GM18907 (cell line): ENCODE measurements around the gene PPP6R3.

Experiments
- ATAC-seq: cut with Tn5 transposase; IDR thresholded peaks from one replicate; pipeline ENCODE4 v1.9.1; 2021; ENCODE audit warnings: mild to moderate bottlenecking, moderate library complexity; ENCODE audit not compliant: unreplicated experiment

Gene PPP6R3

DNA sequence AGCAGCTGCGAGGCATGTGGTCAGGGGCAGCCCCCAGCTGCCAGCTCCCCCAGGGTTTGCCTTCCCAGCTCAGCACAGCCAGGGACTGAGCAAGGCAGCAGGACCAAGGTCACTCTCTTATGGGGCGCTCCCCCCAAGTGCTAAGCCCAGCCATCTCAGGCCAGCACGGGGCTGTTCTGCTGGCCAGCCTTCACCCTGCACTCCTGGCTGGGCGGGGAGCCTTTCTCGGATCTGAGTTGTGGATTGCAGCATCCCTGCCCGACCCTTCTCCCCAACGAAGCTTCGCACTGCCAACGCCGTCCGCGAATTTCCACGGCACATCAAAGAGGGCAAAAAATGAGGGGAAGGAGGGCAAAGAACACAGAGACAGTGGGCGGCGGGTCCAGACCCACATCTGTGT lies 181.3 kb downstream of the PPP6R3 start:
- no peak for ATAC-seq

DNA sequence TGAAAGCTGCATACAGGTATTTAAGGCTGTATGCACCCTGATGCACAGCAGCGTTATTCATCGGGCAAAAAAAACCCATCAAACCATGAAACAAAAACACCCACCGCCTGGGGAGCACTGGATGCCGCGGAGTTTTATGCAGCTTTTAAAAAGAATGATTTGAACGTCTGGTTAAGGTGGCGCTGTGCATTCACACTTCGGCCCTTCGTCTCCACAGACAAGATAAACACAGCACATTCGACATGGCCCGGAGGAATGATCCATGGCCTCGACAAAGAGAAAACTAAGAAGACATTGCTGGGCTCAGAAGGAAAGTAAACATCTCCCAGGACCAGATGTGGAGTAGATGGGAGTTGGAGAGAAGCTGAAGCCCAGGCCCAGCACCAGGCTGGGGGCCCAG lies 183.0 kb downstream of the PPP6R3 start:
- no peak for ATAC-seq

DNA sequence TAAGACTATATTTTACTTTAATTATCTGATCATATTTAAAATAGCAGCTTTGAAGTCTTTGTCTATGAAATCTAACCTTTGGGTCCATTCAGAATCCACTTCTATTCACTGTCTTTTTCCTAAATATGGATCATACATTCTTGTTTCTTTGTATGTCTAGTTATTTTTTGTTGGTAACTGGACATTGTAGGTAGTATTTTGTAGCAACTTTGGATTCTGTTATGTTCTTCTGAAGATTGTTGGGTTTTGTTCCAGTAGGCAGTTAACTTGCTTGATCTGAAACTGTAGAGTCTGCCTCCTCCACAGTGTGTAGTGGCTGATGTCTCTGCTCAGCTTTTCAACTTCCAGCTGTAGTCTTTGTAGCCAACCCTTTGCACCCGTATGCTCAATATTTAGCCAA lies 186.3 kb downstream of the PPP6R3 start:
- ATAC-seq = no peak

DNA sequence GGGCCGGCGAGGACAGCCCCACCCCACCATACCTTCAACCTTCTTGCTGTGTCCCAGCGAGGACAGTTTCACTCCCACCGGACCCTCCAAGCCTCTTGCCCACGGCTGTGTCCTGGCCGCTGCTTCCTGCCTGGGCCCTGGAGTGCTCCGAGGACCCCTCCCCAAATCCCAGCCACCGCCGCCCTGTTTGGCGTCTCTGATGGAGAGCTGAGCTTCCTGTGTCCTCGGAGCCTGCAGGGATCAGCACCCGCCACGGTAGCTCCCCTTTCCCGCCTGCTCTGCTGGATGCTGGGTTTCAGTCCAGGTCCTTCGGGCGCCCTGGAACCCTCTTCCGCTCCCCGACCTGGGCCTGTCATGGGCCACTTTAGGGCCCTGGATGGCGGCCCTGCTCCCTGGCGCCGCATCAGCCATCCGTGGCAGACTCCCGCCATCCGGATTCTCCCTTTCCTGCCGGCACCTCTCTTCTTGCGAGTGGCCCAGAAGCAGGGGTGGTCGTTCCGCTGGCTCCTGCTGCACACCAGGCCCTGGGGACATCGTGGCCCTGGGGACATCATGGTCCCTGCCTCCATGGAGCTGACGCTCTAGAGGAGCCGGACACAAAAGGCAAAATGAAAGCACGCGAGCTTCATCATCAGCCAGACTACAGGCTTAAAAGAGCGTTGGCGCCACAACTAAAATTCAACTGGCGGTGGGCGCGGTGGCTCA lies 189.5 kb downstream of the PPP6R3 start:
- no peak for ATAC-seq

DNA sequence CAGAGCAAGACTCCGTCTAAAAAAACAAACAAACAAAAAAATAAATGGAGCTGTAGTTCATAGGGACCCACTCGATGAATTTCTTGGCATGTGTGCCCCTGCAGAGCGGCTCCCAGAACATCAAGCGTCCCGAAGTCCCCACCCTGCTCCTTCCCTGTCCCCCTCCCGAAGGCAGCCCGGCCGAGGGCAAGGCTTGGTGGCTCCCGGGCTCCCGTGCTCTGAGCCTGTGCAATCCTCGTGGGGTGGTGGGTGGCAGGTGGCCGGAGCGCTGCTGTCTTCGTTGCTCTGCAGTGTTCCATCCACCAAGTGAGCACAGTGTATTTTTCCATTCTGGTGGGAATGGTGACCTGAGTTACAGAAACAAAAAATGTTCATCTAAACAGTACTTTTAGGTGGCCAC lies 190.2 kb downstream of the PPP6R3 start:
- ATAC-seq = no peak

DNA sequence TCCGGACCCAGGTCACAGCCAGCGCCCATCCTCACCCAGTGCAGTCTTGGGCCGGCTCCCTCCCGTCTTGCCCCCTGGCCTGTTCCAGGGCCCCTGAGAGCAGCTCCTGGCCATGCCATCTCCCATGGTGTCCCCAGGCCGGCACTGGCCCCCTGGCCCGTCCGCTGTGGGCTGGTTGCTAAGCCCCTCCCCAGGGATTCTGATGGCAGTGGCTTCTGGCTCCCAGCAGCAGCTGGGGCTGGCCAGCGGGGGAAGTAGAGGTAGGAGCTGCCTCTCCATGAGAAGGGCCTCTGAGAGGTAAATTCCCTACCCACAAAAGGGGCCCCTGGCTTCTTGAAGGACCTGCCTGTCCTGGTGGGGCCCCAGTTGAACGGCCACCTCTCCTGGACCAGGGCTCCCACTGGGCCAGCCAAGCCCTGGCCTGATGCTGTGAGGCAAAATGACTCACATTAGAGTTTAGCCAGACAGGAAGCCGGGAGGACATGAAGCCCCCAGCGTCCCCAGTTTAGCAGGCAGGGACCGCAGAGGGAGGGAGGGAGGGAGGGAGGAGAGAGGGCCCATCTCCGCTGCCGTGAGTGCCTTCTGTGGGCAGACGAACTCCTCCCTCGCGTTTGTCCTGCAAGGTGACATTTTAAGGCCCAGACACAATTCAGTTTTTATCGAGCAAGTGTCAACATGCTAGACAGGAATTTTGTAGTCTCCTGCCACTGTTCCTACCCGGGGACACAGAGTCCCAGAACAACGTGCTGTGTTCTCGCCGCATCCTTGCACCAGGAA lies 190.8 kb downstream of the PPP6R3 start:
- no peak for ATAC-seq

DNA sequence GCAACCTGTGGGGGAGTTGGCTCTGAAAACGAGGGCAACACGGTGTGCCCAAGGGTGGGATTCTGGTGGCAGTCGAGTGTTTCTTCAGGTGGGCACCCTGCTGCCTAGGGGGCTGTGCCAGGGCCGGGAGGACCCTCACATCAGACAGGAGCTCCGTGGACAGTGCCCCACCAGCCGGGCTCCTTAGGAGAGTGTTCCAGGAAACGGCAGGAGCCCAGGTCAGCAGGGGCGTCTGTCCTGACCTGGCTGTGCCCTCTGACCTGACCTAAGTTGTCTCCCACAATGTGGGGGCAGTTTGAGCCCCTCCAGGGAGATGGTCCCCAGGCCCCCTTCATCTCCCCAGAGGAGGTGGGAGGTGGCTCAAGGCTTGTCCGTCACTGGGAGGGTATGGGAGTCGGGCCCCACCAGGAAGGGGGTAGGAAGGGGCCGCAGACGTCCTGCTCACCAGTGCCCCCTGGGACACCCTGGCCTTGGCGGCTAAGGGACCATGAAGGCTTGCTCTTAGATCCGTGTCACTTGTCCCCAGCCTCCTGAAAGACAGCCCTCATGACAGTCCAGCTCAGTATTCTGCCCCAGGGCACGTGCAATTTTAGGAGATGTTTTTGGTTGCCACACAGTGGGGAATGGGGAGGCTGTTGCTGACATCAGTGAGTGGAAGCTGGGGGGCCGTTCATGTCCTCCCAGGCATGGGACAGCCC lies 191.6 kb downstream of the PPP6R3 start:
- ATAC-seq = no peak

DNA sequence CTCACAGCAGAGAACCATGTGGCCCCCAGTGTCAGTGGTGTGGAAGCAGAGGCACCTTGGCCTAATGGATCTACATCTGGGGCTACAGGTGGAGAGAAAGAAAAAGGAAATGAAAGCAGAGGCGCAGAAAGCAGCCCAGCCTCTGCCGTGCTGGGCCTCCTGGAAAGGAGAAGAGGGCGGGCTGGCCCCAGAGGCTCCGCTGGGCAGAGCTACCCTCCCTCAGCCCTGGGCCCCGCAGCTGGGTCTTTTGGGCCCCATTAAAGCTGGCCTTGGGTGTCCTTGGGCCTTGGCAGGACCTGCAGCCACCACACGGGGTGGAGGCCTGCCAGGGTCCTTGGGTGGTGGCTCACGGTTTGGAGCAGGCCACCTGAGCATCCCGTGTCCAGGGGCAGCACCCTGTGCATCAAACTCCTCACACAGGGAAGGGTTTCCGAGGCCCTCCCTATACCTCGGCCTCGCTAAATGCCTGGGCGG lies 192.2 kb downstream of the PPP6R3 start:
- no peak for ATAC-seq

DNA sequence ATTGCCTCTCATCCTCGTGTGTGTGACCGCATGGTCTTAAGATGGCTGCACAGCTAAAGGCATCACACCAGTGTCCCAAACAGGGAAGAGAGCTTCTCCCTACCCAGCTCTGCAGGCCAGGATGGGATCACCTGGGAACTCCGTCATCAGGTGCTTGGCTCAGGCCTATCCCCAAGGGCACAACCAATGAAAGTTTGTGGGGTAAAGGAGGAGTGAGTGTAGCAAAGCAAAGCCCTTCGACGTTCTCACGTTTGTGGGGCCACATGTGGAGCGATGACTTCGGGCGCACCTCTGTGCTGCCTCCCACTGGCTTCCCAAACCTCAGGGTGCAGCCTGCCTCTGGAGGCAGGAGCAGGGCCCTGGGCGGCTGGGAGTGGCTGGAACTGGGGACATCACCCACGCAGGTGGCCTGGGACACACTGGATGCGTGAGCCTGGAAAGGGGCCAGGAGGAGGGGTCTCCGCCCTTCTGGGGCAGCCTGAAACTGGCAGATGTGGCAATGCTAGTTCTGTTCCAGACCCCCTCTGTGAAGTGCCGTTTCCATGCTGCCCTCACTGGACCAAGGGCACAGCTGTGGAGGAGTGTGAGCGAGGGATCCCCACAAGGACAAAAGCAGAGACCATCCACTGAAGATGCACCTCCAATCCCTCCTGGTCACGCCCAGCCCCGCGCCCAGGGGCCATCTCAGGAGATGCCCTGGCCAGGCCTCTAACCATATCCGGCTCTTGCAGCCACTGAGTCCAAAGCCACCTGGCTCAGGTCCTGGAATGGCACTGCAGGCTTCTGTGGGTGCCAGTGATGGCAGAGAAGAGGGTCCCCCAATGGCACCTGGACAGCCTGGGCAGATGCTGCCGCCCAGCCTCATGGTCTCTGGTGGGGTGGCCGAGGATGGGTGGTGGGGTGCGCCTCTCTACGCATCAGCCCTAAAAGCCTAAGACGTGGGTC lies 193.2 kb downstream of the PPP6R3 start:
- no peak for ATAC-seq

DNA sequence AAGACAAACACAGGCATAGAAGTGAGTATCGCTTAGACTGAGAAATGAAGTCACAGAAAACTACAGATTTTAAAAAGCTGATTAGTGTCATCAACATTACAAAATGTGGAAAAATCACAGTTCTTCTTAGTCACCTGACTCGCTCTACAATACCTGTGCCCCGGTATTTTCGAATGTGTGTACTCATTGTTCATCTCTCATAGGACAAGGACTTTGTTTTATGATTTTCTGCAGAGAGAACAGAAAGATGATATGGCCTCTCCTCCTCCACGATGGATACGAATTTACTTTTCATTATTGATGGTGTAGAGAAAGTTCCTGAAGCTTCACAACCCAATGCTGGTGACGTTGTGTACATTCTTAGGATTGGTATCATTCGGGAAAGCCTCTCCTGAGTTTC lies 194.4 kb downstream of the PPP6R3 start:
- ATAC-seq = no peak

DNA sequence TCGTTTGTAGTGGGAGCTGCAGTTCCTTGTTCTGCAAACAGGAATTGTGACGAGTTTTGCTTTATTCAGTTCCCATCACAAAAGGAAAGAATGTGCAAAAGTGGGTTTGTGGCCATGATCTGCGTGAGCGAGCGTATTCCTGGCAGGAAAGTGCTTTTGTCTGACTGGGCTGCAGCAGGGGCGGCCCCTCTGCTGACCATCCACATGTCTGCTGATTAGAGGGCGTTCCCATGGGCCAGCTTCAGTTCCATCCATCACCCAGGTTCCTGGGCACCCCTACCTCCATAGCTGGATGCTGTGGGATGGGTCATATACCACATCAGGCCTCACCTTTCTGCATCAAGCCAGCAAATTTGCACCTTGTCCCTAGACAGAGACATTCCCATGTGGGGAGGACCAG lies 194.9 kb downstream of the PPP6R3 start:
- no peak for ATAC-seq

DNA sequence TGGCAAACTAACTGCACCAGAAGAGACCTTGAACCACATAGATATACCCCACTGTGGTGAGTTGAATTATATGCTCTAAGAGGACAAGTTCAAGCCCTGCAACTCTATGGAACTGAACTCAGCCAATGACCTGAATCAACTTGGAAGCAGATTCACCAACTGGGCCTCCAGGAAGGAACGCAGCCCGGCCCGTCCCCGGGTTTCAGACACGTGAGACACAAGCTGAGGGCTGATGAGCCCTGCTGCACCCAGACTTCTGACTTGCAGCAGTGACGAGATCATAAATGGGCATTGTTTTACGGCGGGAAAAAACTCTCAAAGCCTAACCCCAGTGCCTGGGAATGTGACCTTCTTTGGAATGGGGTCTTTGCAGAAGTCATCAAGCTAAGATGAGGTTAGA lies 195.3 kb downstream of the PPP6R3 start:
- ATAC-seq = no peak

DNA sequence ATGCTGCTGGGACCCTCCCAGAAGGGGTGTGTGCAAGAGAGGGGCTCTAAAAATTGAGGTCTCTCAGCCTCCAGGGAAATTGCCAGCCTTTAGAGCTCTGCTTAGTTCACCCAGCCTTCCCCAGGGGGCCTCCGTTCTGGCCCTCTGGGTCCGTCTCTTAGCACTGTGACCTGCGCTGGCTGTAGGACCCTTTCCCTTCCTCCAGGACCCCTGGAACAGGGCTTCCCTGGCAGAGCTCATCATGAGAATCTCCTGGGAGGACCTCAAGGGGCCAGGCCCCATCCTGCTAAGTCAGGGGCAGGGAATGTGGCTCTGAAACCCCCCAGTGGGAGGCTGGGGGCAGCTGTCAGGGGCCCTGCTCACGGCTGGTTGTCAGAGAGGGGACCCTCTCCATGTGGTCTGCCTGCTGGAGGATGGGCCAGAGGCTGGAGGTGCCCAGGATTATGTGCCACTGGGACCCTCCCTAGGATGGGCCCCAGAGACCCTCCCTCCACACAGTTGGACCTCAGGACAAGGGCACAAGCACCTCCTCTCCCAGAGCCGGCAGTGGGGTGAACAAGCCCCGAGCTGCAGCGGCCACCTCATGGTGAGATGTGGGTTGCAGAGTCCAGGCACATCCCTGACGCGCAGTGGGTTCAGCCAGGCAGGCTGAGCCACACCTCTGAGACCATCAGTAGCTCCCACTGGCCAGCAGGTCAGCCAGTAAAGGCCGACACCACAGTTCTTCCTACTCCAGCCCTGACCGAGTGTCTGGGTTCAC lies 196.6 kb downstream of the PPP6R3 start:
- ATAC-seq = no peak

DNA sequence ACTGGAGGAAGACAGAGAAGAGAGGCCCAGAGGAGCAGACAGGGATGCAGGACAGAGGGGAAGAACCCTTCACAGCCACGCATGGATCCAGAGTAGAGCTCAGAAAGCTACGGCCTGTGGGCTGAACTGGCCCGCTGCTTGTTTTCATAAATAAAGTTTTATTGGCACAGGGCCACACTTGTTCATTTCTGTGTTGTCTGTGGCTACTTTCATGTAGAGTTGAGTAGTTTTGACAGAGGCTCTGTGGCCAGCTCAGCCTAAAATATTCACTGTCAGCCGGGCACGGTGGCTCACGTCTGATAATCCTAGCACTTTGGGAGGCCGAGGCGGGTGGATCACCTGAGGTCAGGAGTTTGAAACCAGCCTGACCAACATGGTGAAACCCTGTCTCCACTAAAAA lies 197.5 kb downstream of the PPP6R3 start:
- ATAC-seq = no peak

DNA sequence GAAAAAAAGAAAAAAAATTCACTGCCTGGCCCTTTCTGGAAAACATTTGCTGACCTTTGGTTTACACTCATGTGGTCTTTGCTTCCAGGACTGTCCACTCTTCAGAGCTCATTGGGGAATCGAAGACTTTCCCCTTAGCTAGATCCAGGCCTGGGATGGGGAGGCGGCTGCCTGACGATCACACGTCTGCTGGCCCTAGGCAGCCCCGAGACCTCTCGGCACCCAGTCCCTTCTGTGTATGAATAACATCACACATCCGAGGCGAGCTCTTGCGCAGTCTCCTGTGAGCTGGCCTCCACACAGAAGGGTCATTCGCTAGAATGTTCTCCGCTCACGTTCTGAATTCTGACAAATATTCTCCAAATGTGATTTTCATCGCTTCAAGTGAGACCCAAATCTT lies 198.1 kb downstream of the PPP6R3 start:
- ATAC-seq = no peak

DNA sequence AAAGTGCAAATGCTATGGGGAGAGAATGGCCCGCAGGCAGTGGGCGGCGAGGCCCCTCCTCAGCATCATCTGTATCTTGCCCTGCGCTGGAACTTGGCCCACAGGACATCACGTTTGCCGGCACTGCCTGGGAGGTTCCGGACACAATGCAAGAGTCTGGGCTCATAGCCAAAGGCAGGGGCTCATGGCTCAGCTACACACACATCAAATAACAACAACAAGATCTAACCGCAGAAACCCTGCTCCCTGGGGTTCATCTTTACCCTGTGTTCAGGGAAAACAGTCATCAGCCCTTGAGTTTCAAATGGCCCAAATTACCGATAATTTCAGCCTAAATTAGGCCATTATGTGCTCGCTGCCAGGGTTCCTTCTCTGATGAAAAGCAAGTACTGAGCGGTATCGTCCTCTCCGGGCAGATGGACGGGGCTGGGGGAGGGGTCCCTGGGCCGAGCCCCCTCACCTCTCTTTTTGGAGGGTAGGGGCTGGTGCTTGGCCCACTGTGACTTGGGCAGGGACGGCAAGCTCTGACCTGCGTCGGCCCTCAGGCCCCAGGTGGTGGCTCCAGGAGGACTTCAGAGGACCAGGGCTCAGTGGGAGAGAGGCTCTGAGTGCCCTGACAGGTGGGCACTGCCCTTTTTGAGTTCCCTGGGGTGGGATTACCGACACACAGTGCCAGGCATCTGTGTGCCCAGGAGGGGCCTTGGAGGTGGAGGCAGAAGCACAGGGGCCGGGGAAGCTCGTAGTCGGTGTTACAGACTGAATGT lies 198.8 kb downstream of the PPP6R3 start:
- ATAC-seq = no peak

DNA sequence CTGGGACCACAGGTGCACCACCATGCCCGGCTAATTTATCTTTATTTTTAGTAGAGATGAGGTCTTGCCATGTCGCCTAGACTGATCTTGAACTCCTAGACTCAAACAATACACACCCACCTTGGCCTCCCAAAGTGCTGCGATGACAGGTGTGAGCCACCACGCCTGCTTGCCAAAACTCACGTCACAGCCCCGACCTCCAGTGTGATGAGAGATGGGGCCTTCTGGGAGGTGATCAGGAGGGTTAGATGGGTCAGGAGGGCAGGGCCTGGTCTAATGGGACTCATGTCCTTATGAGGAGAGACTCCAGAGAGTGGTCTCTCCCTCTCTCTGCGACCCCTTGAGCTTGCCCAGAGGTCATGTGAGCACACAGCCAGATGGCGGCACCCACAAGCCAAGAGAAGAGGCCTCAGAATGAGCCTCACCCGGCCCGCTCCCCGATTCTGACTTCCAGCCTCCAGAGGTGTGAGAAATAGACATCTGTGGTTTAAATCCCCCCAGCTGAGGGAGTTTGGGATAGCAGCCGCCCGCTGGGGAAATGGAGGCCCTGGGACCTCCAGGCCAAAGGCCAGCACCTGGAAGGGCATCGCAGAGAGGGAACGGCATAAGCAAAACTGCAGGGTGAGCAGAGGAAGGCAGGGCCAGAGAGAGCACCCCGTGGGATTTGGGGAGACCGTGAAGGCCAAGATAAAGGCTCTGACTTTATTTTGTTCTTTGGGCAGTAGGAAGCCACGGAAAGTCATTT lies 199.7 kb downstream of the PPP6R3 start:
- ATAC-seq = no peak

DNA sequence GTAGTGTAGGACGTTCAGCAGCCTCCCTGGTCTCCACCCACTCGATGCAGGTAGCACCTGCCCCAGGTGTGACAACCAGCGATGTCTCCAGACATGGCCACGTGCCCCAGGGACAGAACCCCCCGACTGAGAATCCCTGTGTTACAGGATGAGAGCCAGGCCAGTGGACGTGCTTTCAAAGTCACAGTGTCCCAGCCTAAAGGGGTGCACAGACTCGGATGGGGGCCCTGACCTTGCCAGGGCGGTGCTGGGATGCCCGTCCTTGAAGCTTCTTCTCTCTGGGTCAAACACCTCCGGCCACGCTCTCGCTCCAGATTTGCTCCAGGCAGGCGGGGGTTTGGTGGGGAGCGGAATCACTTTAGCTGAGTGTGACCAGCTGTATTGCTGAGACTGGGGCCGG lies 200.5 kb downstream of the PPP6R3 start:
- ATAC-seq = no peak
